Fibroblast of mammary gland (primary cell): ENCODE data around the gene SLC35F6.
A peak's percentile ranks its signal among the peaks of the same experiment; 100 is the strongest.
"Not testable (repeated sequence)": the region's sequence is repeated elsewhere in the genome, so short reads cannot be mapped to it uniquely, and the experiment has no call there.

Experiments
- DNase-seq: peaks from one replicate; pipeline ENCODE4 v3.0.0-alpha.2; 2010; ENCODE audit warnings: low read depth
- H3K4me3 ChIP-seq: 2 replicates; pipeline ENCODE4 v1.5.1; 2011; ENCODE audit warnings: low read depth, mild to moderate bottlenecking, low read length, moderate library complexity; ENCODE audit not compliant: control insufficient read depth
- CTCF ChIP-seq: conservative IDR thresholded peaks from 2 replicates; pipeline ENCODE4 v1.5.1; 2011; ENCODE audit warnings: low read depth, low read length, inconsistent platforms; ENCODE audit not compliant: control insufficient read depth, insufficient read depth

Gene SLC35F6

GRCh38 chr2:26756337-26756736 is 7.7 kb upstream of the SLC35F6 start:
- H3K4me3 ChIP-seq = no peak overlapping the region
- DNase-seq = no peak
- no peak for TF ChIP-seq CTCF

GRCh38 chr2:26757873-26758789 is 6.0 kb upstream of the SLC35F6 start:
- TF ChIP-seq CTCF = no peak
- no peak overlapping the region for H3K4me3 ChIP-seq
- peak; percentile 99 for DNase-seq

GRCh38 chr2:26758790-26759321 is 5.2 kb upstream of the SLC35F6 start:
- H3K4me3 ChIP-seq = no peak overlapping the region
- peak; percentile 55 for DNase-seq
- TF ChIP-seq CTCF = no peak

GRCh38 chr2:26759845-26760244 is 4.2 kb upstream of the SLC35F6 start:
- TF ChIP-seq CTCF = no peak
- no peak for DNase-seq
- H3K4me3 ChIP-seq = no peak overlapping the region

GRCh38 chr2:26760991-26761390 is 3.1 kb upstream of the SLC35F6 start:
- H3K4me3 ChIP-seq, DNase-seq: not testable (repeated sequence)

- H3K4me3 ChIP-seq = no peak overlapping the region
- DNase-seq = no peak
- no peak for TF ChIP-seq CTCF
Observed at GRCh38 chr2:26763019-26763418, 1.1 kb upstream of the SLC35F6 start.

GRCh38 chr2:26764906-26765305 is 822 bp downstream of the SLC35F6 start:
- DNase-seq = no peak
- peak overlapping the region; percentile 92 for H3K4me3 ChIP-seq
- TF ChIP-seq CTCF = no peak
